Breast epithelium (tissue), 3 donors: ENCODE results near the gene CASP8AP2.

Experiments used
- POLR2A ChIP-seq: fragments of 450-650 bp; IDR thresholded peaks from one replicate; pipeline ENCODE4 v1.6.1; 2016; ENCODE audit warnings: antibody characterized with exemption, mild to moderate bottlenecking, moderate library complexity
- TF ChIP-seq, protein P1 (sequence below), 3 donors: fragments of 450-650 bp; IDR thresholded peaks; one replicate each; pipeline ENCODE4 v1.5.1; 2016 to 2017; ENCODE audit warnings: antibody characterized with exemption in 3 of 3, mild to moderate bottlenecking in 3 of 3, moderate library complexity in 3 of 3

DNA sequence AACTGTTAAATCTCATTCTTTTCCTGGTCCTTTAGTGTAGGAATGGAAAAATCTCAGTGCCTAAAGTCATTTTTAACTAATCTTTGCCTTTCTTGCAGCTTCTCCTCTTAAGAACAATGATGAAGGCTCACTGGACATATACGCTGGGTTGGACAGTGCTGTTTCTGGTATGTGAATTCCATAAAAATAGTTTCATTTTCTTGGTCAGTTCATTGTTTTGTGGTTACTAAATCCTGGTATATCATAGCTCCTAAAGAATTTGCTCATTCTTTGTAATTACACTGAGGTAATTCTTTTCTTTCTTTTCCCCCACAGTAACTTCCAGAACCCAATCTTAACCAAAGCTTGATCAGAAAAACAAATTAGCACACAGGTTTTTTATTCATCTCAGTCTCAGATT, 23.4 kb downstream of the CASP8AP2 start:
- TF ChIP-seq, protein P1, sequence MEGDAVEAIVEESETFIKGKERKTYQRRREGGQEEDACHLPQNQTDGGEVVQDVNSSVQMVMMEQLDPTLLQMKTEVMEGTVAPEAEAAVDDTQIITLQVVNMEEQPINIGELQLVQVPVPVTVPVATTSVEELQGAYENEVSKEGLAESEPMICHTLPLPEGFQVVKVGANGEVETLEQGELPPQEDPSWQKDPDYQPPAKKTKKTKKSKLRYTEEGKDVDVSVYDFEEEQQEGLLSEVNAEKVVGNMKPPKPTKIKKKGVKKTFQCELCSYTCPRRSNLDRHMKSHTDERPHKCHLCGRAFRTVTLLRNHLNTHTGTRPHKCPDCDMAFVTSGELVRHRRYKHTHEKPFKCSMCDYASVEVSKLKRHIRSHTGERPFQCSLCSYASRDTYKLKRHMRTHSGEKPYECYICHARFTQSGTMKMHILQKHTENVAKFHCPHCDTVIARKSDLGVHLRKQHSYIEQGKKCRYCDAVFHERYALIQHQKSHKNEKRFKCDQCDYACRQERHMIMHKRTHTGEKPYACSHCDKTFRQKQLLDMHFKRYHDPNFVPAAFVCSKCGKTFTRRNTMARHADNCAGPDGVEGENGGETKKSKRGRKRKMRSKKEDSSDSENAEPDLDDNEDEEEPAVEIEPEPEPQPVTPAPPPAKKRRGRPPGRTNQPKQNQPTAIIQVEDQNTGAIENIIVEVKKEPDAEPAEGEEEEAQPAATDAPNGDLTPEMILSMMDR (IDR thresholded peaks at IDR 0.05), result no peak
- TF ChIP-seq POLR2A, result no peak
